Panc1 (cell line): ENCODE results near the gene BLNK. TPM values are rescaled to one million over a fixed set of nuclear protein-coding genes. Genes with fewer than 3 reads are reported as not detected.

Experiments
- ATAC-seq: fragments of 200-7000 bp; cut with Tn5 transposase; 2 replicates; pipeline ENCODE4 v1.9.1; 2020; ENCODE audit warnings: mild to moderate bottlenecking, moderate library complexity
- BruUV-seq: library from RNA; stranded (reverse); fragments of 400-500 nt; replicated peaks from 2 replicates; lab custom pipeline; 2021; lab: Mats Ljungman, UMichigan
- CTCF ChIA-PET: fragments of 300-600 bp; sonication (Branson Sonifier 250); formaldehyde crosslinking; loops from one replicate; lab custom pipeline; 2022; ENCODE audit warnings: antibody characterized with exemption; lab: Charles Lee
- POLR2A ChIA-PET: fragments of 300-600 bp; sonication (Branson Sonifier 250); formaldehyde crosslinking; loops from one replicate; lab custom pipeline; 2022; ENCODE audit warnings: antibody characterized with exemption; lab: Charles Lee
- DNase-seq: peaks from one replicate; pipeline ENCODE4 v3.0.0-alpha.2; 2010; ENCODE audit warnings: low read depth, low spot score
- H3K27ac ChIP-seq: 2 replicates; pipeline ENCODE4 v1.5.1; 2011; ENCODE audit warnings: mild to moderate bottlenecking, low read length, inconsistent platforms
- H3K27me3 ChIP-seq: fragments of 200-500 bp; sonication (Bioruptor generic); 2 replicates; pipeline ENCODE4 v1.6.0; 2014; ENCODE audit warnings: low read length, inconsistent platforms; ENCODE audit not compliant: control insufficient read depth, insufficient read depth
- H3K36me3 ChIP-seq: fragments of 200-500 bp; sonication (Bioruptor generic); 2 replicates; pipeline ENCODE4 v1.5.1; 2014; ENCODE audit warnings: inconsistent platforms, mild to moderate bottlenecking, low read length, moderate library complexity; ENCODE audit not compliant: control insufficient read depth, insufficient read depth
- H3K4me1 ChIP-seq: 2 replicates; pipeline ENCODE4 v1.5.1; 2011; ENCODE audit warnings: inconsistent platforms, mild to moderate bottlenecking, low read length, moderate library complexity; ENCODE audit not compliant: control insufficient read depth, insufficient read depth
- H3K4me3 ChIP-seq, 2 experiments: 2 replicates each; pipeline ENCODE4 v1.5.1; 2011 to 2012; ENCODE audit warnings: low read depth in 2 of 2, low read length in 2 of 2, mild to moderate bottlenecking in 2 of 2, inconsistent platforms in 1 of 2, moderate library complexity in 1 of 2
- H3K9me3 ChIP-seq: fragments of 200-500 bp; sonication (Bioruptor generic); 2 replicates; pipeline ENCODE4 v1.5.1; 2014; ENCODE audit warnings: low read depth, mild to moderate bottlenecking, inconsistent platforms, low read length, moderate library complexity; ENCODE audit not compliant: control insufficient read depth, insufficient read depth
- POLR2AphosphoS5 ChIP-seq: IDR thresholded peaks from 2 replicates; pipeline ENCODE4 v1.6.1; 2012; ENCODE audit warnings: mild to moderate bottlenecking, low read depth, low read length, moderate library complexity
- REST ChIP-seq, 2 experiments: IDR thresholded peaks; 2 replicates each; pipeline ENCODE4 v1.6.1; 2011 to 2012; ENCODE audit warnings: low read depth in 2 of 2, control low read depth in 1 of 2, low read length in 1 of 2, mild to moderate bottlenecking in 1 of 2, moderate library complexity in 1 of 2; ENCODE audit not compliant: insufficient read depth in 1 of 2
- SIN3A ChIP-seq: IDR thresholded peaks from 2 replicates; pipeline ENCODE4 v1.6.1; 2012; ENCODE audit warnings: low read depth, mild to moderate bottlenecking, low read length, moderate library complexity, borderline replicate concordance; ENCODE audit not compliant: insufficient read depth
- TCF7L2 ChIP-seq: IDR thresholded peaks from 2 replicates; pipeline ENCODE4 v1.6.1; 2011; ENCODE audit warnings: mild to moderate bottlenecking, low read depth, low read length, inconsistent platforms
- in situ Hi-C: cut with HindIII; loops from 2 replicates; pipeline ENCODE4 v1.10.0; 2016; ENCODE audit warnings: low sequenced_read_pairs, low pct_unique_long_range_greater_than_20kb
- intact Hi-C: fragments of 100-400 bp; cut with micrococcal nuclease; formaldehyde crosslinking; loops from one replicate; pipeline ENCODE4 v1.10.0; 2022; ENCODE audit not compliant: unreplicated experiment
- total RNA-seq: library from RNA; stranded (reverse); gene quantifications from one replicate; pipeline ENCODE4 v1.2.1, GENCODE V29; 2021; ENCODE audit not compliant: unreplicated experiment
- TF ChIP-seq, protein P1 (sequence below): fragments of 450-650 bp; IDR thresholded peaks from 2 replicates; pipeline ENCODE4 v1.5.1; 2017; ENCODE audit warnings: mild to moderate bottlenecking

BLNK gene
- total RNA-seq, 1 experiment from 2014 or later: 0.10 TPM

- no peak for TF ChIP-seq REST (IDR thresholded peaks at IDR 0.05; ENCODE audit: insufficient read depth in 1 of 2, low read depth in 2 of 2, low read length in 1 of 2)
- no peak for TF ChIP-seq SIN3A
- Histone ChIP-seq H3K4me1 (no peaks in the 10 kb centered on the region), H3K27ac (no peak overlapping the region), H3K27me3 (peaks cover 44% of the 10 kb centered on the region), H3K9me3 (no peaks in the 10 kb centered on the region), H3K36me3 (no peaks in the 10 kb centered on the region), H3K4me3 (no peak overlapping the region)
- intact Hi-C loops: no loop called here
- DNase-seq (no peak), ATAC-seq (no peak)
- in situ Hi-C loops: no loop called here
- ChIA-PET POLR2A (no interaction called here), CTCF (interaction anchor here (0.6 kb wide), 1 partner anchor 273 kb away, joined by 3 read pairs; no protein-coding TSS in a partner anchor)
- BruUV-seq: no TSS peak
Observed at GRCh38 chr10:96298362-96298761, 27.0 kb upstream of the BLNK start.

DNA sequence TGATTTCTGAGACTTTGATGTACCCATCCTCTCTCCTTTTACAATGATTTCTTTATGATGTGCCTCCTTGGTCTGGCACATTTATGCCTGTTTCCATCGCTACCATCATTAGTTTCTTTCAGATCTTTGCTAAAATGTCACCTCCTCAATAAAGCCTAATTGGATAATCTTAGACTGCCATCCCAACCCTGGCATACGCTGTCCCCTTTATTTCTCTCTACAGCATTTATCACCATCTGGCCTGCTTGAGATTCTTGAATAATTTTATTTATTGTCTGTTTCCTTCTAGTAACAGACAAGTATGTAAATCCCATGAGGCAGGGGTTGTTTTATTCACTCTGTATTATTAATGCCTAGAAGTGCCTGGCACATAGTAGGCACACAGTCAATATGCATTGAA is 26.1 kb upstream of the BLNK start:
- CTCF ChIA-PET: no interaction called here
- no peak for ATAC-seq
- intact Hi-C loops: no loop called here
- POLR2A ChIA-PET: no interaction called here
- no peak overlapping the region for H3K27ac ChIP-seq
- no peak for DNase-seq
- no peaks in the 10 kb centered on the region for H3K9me3 ChIP-seq
- no peak overlapping the region for H3K4me3 ChIP-seq
- H3K4me1 ChIP-seq: no peaks in the 10 kb centered on the region
- in situ Hi-C loops: no loop called here
- no peaks in the 10 kb centered on the region for H3K36me3 ChIP-seq
- no TSS peak for BruUV-seq
- TF ChIP-seq POLR2AphosphoS5 (no peak), REST (IDR thresholded peaks at IDR 0.05; ENCODE audit: insufficient read depth in 1 of 2, low read depth in 2 of 2, low read length in 1 of 2) (no peak)
- peaks cover 51% of the 10 kb centered on the region for H3K27me3 ChIP-seq

DNA sequence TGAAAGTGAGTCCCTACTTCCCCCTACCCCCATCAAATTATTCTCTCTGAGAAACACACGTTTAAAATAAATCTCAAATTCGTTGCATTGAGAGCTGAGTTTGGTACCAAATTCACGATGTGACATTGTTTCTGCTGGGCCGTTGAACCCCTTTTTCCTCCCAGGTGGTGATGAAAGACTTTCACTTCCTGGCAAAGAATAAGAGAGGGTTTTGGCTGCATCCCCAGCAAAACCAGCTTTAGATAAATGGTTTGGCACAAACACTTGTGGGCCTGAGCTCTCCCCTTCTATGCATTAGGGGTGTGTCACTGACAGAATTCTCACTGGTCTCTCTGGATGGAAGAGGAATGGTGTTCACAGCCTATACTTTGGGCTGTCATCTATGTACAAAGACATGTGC is 24.1 kb upstream of the BLNK start:
- no peaks in the 10 kb centered on the region for H3K36me3 ChIP-seq
- TF ChIP-seq, protein P1, sequence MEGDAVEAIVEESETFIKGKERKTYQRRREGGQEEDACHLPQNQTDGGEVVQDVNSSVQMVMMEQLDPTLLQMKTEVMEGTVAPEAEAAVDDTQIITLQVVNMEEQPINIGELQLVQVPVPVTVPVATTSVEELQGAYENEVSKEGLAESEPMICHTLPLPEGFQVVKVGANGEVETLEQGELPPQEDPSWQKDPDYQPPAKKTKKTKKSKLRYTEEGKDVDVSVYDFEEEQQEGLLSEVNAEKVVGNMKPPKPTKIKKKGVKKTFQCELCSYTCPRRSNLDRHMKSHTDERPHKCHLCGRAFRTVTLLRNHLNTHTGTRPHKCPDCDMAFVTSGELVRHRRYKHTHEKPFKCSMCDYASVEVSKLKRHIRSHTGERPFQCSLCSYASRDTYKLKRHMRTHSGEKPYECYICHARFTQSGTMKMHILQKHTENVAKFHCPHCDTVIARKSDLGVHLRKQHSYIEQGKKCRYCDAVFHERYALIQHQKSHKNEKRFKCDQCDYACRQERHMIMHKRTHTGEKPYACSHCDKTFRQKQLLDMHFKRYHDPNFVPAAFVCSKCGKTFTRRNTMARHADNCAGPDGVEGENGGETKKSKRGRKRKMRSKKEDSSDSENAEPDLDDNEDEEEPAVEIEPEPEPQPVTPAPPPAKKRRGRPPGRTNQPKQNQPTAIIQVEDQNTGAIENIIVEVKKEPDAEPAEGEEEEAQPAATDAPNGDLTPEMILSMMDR: no peak
- TF ChIP-seq TCF7L2 (no peak), POLR2AphosphoS5 (no peak), REST (IDR thresholded peaks at IDR 0.05; ENCODE audit: insufficient read depth in 1 of 2, low read depth in 2 of 2, low read length in 1 of 2) (no peak), SIN3A (no peak)
- no TSS peak for BruUV-seq
- H3K4me1 ChIP-seq: no peaks in the 10 kb centered on the region
- peaks cover 58% of the 10 kb centered on the region for H3K27me3 ChIP-seq
- ChIA-PET POLR2A (no interaction called here), CTCF (no interaction called here)
- intact Hi-C loops (no loop called here), in situ Hi-C loops (no loop called here)
- no peaks in the 10 kb centered on the region for H3K9me3 ChIP-seq
- no peak for ATAC-seq
- DNase-seq: no peak
- no peak overlapping the region for H3K27ac ChIP-seq
- H3K4me3 ChIP-seq: no peak overlapping the region
